GM12874 (cell line): ENCODE measurements around the gene CCDC61.

ENCODE experiments used
- TF ChIP-seq, protein P1 (sequence below): IDR thresholded peaks from 2 replicates; pipeline ENCODE4 v1.5.1; 2011; ENCODE audit warnings: low read depth, mild to moderate bottlenecking, control low read depth, low read length, moderate library complexity; ENCODE audit not compliant: insufficient read depth

The CCDC61 gene

GRCh38 chr19:45996933-45997332 is 1.7 kb downstream of the CCDC61 start:
- TF ChIP-seq, protein P1, sequence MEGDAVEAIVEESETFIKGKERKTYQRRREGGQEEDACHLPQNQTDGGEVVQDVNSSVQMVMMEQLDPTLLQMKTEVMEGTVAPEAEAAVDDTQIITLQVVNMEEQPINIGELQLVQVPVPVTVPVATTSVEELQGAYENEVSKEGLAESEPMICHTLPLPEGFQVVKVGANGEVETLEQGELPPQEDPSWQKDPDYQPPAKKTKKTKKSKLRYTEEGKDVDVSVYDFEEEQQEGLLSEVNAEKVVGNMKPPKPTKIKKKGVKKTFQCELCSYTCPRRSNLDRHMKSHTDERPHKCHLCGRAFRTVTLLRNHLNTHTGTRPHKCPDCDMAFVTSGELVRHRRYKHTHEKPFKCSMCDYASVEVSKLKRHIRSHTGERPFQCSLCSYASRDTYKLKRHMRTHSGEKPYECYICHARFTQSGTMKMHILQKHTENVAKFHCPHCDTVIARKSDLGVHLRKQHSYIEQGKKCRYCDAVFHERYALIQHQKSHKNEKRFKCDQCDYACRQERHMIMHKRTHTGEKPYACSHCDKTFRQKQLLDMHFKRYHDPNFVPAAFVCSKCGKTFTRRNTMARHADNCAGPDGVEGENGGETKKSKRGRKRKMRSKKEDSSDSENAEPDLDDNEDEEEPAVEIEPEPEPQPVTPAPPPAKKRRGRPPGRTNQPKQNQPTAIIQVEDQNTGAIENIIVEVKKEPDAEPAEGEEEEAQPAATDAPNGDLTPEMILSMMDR, result no peak

DNA sequence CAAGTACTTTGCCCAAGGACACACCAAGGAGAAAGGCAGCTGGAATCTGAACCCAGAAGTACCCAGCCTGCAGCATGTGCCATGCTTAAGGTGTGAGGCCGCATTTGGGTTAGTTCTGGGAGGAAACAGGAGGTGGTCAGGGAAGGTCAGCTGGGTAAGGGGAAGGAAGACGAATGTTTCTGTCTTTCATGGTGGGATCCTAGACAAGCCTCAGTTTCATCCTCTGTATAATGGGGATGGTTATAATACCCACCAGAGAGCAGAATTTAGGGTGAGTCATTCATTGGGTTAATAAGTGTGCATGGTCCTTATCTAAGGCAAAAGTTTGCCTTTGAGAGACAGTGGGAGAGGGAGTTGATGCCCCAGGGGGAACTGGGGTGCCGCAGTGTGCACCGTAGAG is 3.6 kb downstream of the CCDC61 start:
- TF ChIP-seq, protein P1, result no peak

GRCh38 chr19:45999653-46000121 is 4.4 kb downstream of the CCDC61 start:
- TF ChIP-seq, protein P1, result no peak

- TF ChIP-seq, protein P1, result no peak
These were observed 5.4 kb downstream of the CCDC61 start for GRCh38 chr19:46000491-46001246.

DNA sequence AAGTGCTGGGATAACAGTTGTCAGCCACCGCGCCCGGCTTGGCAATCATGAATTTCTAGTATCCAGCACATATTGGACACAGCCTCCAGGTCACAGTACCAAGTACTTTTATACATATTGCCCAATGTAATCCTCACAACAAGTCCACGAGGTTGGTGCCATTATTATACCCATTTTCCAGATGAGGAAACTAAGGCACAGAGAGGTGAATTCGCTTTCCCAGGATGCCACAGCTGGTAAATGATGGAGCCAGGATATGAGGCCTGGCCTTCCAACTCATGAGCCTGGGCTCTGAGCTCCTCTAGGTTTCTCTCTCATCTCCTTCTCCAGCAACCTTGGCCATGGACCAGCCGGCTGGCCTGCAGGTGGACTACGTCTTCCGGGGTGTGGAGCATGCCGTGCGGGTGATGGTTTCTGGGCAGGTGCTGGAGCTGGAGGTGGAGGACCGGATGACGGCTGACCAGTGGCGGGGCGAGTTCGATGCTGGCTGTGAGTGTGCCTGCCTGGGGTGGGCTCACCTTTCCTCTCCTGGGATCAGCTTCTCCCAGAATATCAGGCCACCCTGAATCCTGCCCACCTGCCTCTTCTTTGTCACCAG is 7.5 kb downstream of the CCDC61 start:
- TF ChIP-seq, protein P1, result no peak

DNA sequence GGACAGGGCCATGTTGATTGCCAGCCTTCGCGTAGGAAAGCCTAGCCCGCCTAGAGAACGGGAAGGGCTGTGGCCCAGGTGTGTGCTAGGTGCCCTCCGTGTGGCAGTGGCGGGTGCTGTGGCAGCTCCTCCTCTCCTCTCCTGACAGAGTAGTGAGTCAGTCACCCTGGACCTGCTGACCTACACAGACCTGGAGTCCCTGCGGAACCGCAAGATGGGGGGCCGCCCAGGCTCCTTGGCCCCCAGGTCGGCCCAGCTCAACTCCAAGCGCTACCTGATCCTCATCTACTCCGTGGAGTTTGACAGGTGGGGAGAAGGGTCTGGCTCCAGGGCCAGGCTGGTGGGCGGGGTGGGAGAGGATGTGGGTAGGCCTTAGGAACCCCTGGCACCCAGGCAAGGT is 11.1 kb downstream of the CCDC61 start:
- TF ChIP-seq, protein P1, result no peak

DNA sequence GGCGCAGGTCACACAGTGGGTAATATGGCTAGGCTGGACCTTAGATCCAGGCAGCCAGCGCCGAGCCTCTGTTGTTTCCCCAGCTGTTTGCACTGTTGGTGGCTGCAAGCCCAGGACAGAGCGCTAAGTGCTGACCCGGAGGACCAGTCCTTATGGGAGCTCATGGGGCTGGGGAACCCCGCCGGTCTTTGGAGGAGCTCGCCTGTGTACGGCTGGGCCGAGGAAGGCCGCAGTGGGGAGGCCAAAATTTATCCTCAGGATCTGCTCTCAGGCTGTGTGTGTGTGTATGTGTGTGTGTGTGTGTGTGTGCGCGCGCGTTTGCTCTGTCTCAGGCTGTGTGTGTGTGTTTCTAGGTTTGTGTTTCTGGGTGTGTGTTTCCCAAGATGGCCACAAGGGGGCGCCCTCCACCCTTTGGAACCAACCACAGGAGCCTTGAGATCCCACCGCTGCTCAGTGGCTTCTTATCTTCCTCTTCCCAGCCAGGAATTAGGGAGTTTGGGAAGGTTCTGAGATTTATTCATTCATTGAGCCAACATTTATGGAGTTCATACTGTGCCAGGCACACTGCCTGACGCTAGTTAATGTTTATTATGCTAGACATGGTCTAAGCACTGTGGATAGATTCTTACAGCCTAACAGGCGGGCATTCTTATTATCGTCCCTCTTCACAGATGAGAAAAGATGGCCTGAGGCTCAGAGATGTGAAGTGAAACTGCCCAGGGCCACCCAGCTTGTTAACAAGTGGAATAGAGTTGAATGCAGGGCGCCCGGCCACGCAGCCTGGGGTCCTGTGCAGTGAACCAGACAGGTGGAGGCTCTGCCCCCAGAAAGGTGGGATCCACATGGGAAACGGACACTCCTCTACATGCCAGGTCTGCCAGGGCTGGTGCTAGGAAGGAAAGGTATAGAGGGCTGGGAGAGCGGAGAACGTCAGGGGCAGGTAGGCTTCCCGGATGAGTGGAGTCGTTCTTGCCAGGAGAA is 14.6 kb downstream of the CCDC61 start:
- TF ChIP-seq, protein P1, result peak; percentile 85
